ENCODE data around the gene POC1B. TPM values are rescaled to one million over a fixed set of nuclear protein-coding genes. Genes with fewer than 3 reads are reported as not detected.
A peak's percentile ranks its signal among the peaks of the same experiment; 100 is the strongest.

The POC1B gene
- total RNA-seq, 3 donors from 2014 or later: 20.3 to 24.5 (median 24.1) TPM

DNA sequence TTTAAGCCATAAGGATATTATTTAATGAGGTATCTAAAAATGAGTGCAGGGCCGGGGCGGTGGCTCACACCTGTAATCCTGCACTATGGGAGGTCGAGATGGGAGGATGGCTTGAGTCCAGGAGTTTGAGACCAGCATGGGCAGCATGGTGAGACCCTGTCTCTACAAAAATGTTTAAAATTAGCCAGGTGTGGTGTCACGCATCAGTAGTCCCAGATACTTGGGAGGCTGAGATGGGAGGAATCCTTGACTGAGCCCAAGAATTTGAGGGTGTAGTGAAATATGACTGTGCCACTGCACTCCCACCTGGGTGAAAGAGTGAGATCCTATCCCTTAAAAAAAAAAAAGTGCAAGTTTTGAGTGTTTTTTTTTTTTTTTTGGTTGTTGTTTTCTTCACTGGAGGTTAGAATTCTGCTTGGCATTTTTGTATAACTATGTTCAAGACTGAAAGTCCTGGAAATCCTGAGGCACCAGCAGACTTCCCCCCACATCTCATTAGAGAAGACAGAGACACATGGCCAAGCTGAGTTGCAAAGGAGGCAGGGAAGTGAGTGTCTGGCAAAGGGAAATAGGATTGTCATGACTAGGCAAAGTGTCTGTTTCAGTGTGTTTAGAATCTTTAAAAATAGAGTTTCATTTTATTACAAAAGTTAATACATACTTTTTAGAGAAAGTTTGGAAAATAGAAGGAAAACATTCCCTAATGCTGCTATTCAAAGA, 120.1 kb downstream of the POC1B start:
- DNase-seq: no peak
- intact Hi-C loops (cut with DNase I, micrococcal nuclease): no loop called here
- H3K36me3 ChIP-seq (ENCODE audit: low read depth): no peaks in the 10 kb centered on the region
- ATAC-seq: no peak
- TF ChIP-seq, protein P1, sequence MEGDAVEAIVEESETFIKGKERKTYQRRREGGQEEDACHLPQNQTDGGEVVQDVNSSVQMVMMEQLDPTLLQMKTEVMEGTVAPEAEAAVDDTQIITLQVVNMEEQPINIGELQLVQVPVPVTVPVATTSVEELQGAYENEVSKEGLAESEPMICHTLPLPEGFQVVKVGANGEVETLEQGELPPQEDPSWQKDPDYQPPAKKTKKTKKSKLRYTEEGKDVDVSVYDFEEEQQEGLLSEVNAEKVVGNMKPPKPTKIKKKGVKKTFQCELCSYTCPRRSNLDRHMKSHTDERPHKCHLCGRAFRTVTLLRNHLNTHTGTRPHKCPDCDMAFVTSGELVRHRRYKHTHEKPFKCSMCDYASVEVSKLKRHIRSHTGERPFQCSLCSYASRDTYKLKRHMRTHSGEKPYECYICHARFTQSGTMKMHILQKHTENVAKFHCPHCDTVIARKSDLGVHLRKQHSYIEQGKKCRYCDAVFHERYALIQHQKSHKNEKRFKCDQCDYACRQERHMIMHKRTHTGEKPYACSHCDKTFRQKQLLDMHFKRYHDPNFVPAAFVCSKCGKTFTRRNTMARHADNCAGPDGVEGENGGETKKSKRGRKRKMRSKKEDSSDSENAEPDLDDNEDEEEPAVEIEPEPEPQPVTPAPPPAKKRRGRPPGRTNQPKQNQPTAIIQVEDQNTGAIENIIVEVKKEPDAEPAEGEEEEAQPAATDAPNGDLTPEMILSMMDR (IDR thresholded peaks at IDR 0.05): no peak
- no peaks in the 10 kb centered on the region for H3K4me1 ChIP-seq (ENCODE audit: low read depth)
- H3K4me3 ChIP-seq: no peak overlapping the region
- no peaks in the 10 kb centered on the region for H3K9me3 ChIP-seq

DNA sequence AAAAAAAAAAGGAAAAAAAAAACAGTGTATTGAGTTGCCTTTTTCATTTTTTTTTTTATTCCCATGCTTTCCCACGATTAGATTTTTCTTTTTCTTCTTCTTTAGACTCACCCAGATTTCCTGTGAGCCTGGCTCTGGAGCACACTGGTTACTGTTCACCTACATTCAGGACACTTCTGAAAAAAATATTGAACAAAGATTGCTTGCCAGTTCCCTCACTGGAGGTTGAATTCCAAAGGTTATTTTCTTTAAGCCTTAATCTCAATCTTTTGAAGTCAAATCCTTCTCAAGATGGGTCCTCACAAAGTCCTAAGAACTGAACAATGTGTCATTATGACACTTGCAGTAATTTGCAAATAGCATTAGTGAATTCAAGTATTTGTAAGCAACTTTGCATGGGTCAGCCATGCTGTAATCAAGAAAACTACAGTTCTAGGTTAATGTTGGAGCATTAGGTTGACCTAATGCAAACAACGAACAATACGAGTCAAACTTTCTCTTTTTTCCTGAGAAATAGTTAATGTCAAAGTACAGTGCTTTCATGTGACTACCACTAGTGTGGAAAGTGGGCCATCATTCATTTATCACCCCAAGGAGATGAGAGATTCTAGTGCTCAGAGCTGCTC, 124.3 kb downstream of the POC1B start:
- Histone ChIP-seq H3K9me3 (no peaks in the 10 kb centered on the region), H3K4me3 (no peak overlapping the region), H3K4me1 (ENCODE audit: low read depth) (no peaks in the 10 kb centered on the region), H3K36me3 (ENCODE audit: low read depth) (no peaks in the 10 kb centered on the region)
- ATAC-seq (no peak), DNase-seq (no peak)
- intact Hi-C loops (cut with DNase I, micrococcal nuclease): no loop called here
- TF ChIP-seq, protein P1 (IDR thresholded peaks at IDR 0.05): no peak

- Histone ChIP-seq H3K4me1 (ENCODE audit: low read depth) (no peaks in the 10 kb centered on the region), H3K4me3 (no peak overlapping the region), H3K9me3 (no peaks in the 10 kb centered on the region), H3K36me3 (ENCODE audit: low read depth) (no peaks in the 10 kb centered on the region)
- no peak for DNase-seq
- peak; percentile 56 for ATAC-seq
- intact Hi-C loops (cut with DNase I, micrococcal nuclease): no loop called here
- TF ChIP-seq, protein P1 (IDR thresholded peaks at IDR 0.05): no peak
Measured at GRCh38 chr12:89400415-89400814, 125.4 kb downstream of the POC1B start.

GRCh38 chr12:89395712-89396111, 130.1 kb downstream of the POC1B start:
- no peak for DNase-seq
- TF ChIP-seq, protein P1 (IDR thresholded peaks at IDR 0.05): no peak
- Histone ChIP-seq H3K4me3 (no peak overlapping the region), H3K4me1 (ENCODE audit: low read depth) (peaks cover 3% of the 10 kb centered on the region), H3K36me3 (ENCODE audit: low read depth) (no peaks in the 10 kb centered on the region), H3K9me3 (no peaks in the 10 kb centered on the region)
- intact Hi-C loops (cut with DNase I, micrococcal nuclease): no loop called here
- ATAC-seq: no peak

DNA sequence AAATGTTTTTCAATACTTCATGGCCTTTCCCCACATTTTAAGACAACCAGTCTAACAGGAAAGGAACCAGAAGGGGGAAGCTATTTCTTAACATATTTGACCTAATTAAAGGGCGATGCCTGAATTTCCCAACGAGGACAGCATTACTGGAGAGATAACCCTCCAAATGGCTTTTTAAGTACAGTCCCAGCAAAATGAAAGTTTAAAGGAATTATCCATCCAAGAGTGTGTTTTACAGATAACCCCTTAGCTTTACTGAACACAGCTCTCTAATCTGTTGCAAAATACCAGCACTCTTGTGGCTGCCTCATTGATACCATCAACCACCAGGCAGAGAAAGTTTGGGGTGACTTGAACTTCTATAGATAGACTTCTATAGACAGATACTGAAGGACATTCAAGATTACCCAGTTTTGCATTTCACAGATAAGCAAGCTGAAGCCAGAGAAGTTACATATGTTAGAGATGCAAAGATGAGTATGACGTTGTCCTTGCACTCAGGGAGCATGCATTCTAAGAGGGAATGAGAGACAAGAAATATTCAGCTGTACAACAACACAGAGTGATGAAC, 132.2 kb downstream of the POC1B start:
- DNase-seq (no peak), ATAC-seq (no peak)
- intact Hi-C loops (cut with DNase I, micrococcal nuclease): no loop called here
- TF ChIP-seq, protein P1 (IDR thresholded peaks at IDR 0.05): no peak
- H3K4me3 ChIP-seq: no peak overlapping the region
- no peaks in the 10 kb centered on the region for H3K36me3 ChIP-seq (ENCODE audit: low read depth)
- H3K4me1 ChIP-seq (ENCODE audit: low read depth): peaks cover 12% of the 10 kb centered on the region
- H3K9me3 ChIP-seq: no peaks in the 10 kb centered on the region

All from mucosa of descending colon (tissue), 3 donors.